CD14-positive monocyte (primary cell): Measurements from ENCODE around the gene BRMS1. TPM values are rescaled to one million over a fixed set of nuclear protein-coding genes. Genes with fewer than 3 reads are reported as not detected.
"Not testable (repeated sequence)": the region's sequence is repeated elsewhere in the genome, so short reads cannot be mapped to it uniquely, and the experiment has no call there.

ENCODE experiments used
- DNase-seq, 3 donors: peaks; one replicate each; pipeline ENCODE4 v3.0.0-alpha.2; 2011 to 2022
- H2AFZ ChIP-seq: 2 replicates; pipeline ENCODE4 v1.6.0; 2012; ENCODE audit warnings: mild to moderate bottlenecking, low read depth, low read length, inconsistent platforms; ENCODE audit not compliant: insufficient read depth, poor library complexity, severe bottlenecking
- H3K27ac ChIP-seq, 2 donors: 1 replicate in 1 of 2; 2 replicates in 1 of 2; pipeline ENCODE4 v1.5.1; 2012 to 2013; ENCODE audit warnings: low read length in 2 of 2, control low read depth in 1 of 2, inconsistent platforms in 1 of 2, low read depth in 1 of 2, mild to moderate bottlenecking in 1 of 2
- H3K27me3 ChIP-seq, 2 donors: one replicate each; pipeline versions ENCODE4 v1.6.0 to v1.6.1; 2011 to 2013; ENCODE audit warnings: low read length in 2 of 2; ENCODE audit not compliant: control insufficient read depth in 2 of 2, insufficient read depth in 2 of 2
- H3K36me3 ChIP-seq, 2 donors: replicated peaks in 1 of 2; 1 replicate in 1 of 2; 2 replicates in 1 of 2; pipeline versions ENCODE4 v1.5.1 to v1.6.1; 2012 to 2013; ENCODE audit warnings: low read length in 2 of 2, control low read depth in 1 of 2, inconsistent platforms in 1 of 2, mild to moderate bottlenecking in 1 of 2; ENCODE audit not compliant: insufficient read depth in 2 of 2, control insufficient read depth in 1 of 2
- H3K4me1 ChIP-seq, 2 donors: 1 replicate in 1 of 2; 2 replicates in 1 of 2; pipeline versions ENCODE4 v1.5.1 to v1.6.1; 2012 to 2013; ENCODE audit warnings: low read length in 2 of 2, control low read depth in 1 of 2, inconsistent platforms in 1 of 2, mild to moderate bottlenecking in 1 of 2, moderate library complexity in 1 of 2; ENCODE audit not compliant: insufficient read depth in 2 of 2, control insufficient read depth in 1 of 2
- H3K4me2 ChIP-seq: replicated peaks from 2 replicates; pipeline ENCODE3; 2012; ENCODE audit warnings: low read length, moderate library complexity, mild to moderate bottlenecking; ENCODE audit not compliant: poor library complexity, severe bottlenecking; ENCODE audit errors: extremely low read depth
- H3K4me3 ChIP-seq, 3 experiments: fragments of 200-600 bp in 1 of 3; sonication (generic) in 1 of 3; replicated peaks in 1 of 3; 1 replicate in 2 of 3; 2 replicates in 1 of 3; pipeline ENCODE4 v1.5.1; 2011 to 2013; ENCODE audit warnings: low read length in 3 of 3, mild to moderate bottlenecking in 3 of 3, control low read depth in 2 of 3, low read depth in 2 of 3, inconsistent platforms in 1 of 3, moderate library complexity in 1 of 3
- H3K79me2 ChIP-seq: 2 replicates; pipeline ENCODE4 v1.6.0; 2012; ENCODE audit warnings: mild to moderate bottlenecking, control low read depth, inconsistent platforms, low read length, moderate library complexity; ENCODE audit not compliant: insufficient read depth
- H3K9ac ChIP-seq: 2 replicates; pipeline ENCODE4 v1.6.0; 2017; ENCODE audit warnings: low read length, mild to moderate bottlenecking; ENCODE audit not compliant: insufficient read depth, poor library complexity, severe bottlenecking
- H3K9me3 ChIP-seq, 2 donors: replicated peaks in 1 of 2; 1 replicate in 1 of 2; 2 replicates in 1 of 2; pipeline versions ENCODE4 v1.5.1 to v1.6.1; 2012 to 2013; ENCODE audit warnings: low read length in 2 of 2, control low read depth in 1 of 2; ENCODE audit not compliant: control insufficient read depth in 1 of 2, insufficient read depth in 1 of 2
- H4K20me1 ChIP-seq: 2 replicates; pipeline ENCODE4 v1.6.0; 2012; ENCODE audit warnings: mild to moderate bottlenecking, low read length, control low read depth, moderate library complexity; ENCODE audit not compliant: insufficient read depth
- H3K27ac Mint-ChIP-seq, 7 donors: one replicate each; pipeline ENCODE4 v1.8.0; 2020; ENCODE audit warnings: mild to moderate bottlenecking in 7 of 7, mixed read lengths in 7 of 7, moderate library complexity in 6 of 7, inconsistent platforms in 2 of 7
- H3K27me3 Mint-ChIP-seq, 3 donors: one replicate each; pipeline ENCODE4 v1.8.0; 2021 to 2022; ENCODE audit warnings: low read depth in 3 of 3, mild to moderate bottlenecking in 3 of 3, mixed read lengths in 3 of 3, moderate library complexity in 3 of 3, inconsistent platforms in 1 of 3
- H3K36me3 Mint-ChIP-seq, 2 donors: one replicate each; pipeline ENCODE4 v1.8.0; 2020; ENCODE audit warnings: mixed read lengths in 2 of 2, inconsistent platforms in 1 of 2, mild to moderate bottlenecking in 1 of 2
- H3K4me1 Mint-ChIP-seq: one replicate; pipeline ENCODE4 v1.8.0; 2020; ENCODE audit warnings: mild to moderate bottlenecking, mixed read lengths
- H3K4me3 Mint-ChIP-seq, 2 donors: one replicate each; pipeline ENCODE4 v1.8.0; 2020; ENCODE audit warnings: mild to moderate bottlenecking in 2 of 2, mixed read lengths in 2 of 2, moderate library complexity in 1 of 2
- H3K9me3 Mint-ChIP-seq, 7 donors: one replicate each; pipeline ENCODE4 v1.8.0; 2020 to 2022; ENCODE audit warnings: mixed read lengths in 7 of 7, mild to moderate bottlenecking in 6 of 7, moderate library complexity in 6 of 7, inconsistent platforms in 2 of 7
- WGBS: methylation state at CpG from one replicate; pipeline ENCODE4 v1.1.5; 2013; ENCODE audit warnings: missing lambda C conversion rate; ENCODE audit not compliant: insufficient coverage; 5-methylcytosine and 5-hydroxymethylcytosine counted together
- intact Hi-C, 2 donors: fragments of 100-400 bp; cut with micrococcal nuclease; formaldehyde crosslinking; loops; one replicate each; pipeline versions ENCODE4 v1.15.0 to v1.15.1; 2023
- polyA plus RNA-seq, 3 donors: library from polyadenylated mRNA; depleted of rRNA in 1 of 3; unstranded in 2 of 3; stranded (reverse) in 1 of 3; fragments of 300-500 nt in 2 of 3; fragments of >200 nt in 1 of 3; fragmentation: Illumina TruSeq in 2 of 3; gene quantifications; 1 replicate in 2 of 3; 2 replicates in 1 of 3; pipeline ENCODE4 v1.2.3, GENCODE V29; 2012 to 2021
- TF ChIP-seq, protein P1 (sequence below): fragments of 200-600 bp; IDR thresholded peaks from one replicate; pipeline ENCODE4 v1.8.0; 2022; ENCODE audit warnings: antibody characterized with exemption, mild to moderate bottlenecking

BRMS1 gene
- polyA plus RNA-seq, 3 donors = 49.0 to 65.2 (median 62.0) TPM

DNA sequence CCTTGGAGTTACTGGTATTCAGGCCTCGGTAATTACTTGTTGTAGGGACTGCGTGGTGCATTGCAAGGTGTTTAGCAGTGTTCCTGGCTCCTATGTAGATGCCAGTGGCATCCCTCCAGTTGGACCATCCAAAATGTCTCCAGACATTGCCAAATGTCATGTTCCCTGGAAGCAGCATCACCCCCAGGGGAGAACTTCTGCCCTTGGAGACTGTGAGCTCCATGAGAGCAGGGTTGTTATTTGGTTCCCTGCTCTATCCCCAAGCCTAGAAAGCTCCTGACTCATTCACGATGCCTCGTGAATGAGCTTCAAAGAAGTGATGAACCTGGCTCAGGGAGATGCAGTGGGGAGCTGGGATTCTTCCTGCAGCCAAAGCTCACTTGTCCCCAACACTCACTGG, 23.3 kb downstream of the BRMS1 start:
- H3K4me1 Mint-ChIP-seq = peaks cover 27% of the 10 kb centered on the region
- H3K4me3 Mint-ChIP-seq = no peak overlapping the region
- H3K27me3 Mint-ChIP-seq = peaks cover 2 to 8% (median 6%) of the 10 kb centered on the region in 3 donors
- TF ChIP-seq, protein P1, sequence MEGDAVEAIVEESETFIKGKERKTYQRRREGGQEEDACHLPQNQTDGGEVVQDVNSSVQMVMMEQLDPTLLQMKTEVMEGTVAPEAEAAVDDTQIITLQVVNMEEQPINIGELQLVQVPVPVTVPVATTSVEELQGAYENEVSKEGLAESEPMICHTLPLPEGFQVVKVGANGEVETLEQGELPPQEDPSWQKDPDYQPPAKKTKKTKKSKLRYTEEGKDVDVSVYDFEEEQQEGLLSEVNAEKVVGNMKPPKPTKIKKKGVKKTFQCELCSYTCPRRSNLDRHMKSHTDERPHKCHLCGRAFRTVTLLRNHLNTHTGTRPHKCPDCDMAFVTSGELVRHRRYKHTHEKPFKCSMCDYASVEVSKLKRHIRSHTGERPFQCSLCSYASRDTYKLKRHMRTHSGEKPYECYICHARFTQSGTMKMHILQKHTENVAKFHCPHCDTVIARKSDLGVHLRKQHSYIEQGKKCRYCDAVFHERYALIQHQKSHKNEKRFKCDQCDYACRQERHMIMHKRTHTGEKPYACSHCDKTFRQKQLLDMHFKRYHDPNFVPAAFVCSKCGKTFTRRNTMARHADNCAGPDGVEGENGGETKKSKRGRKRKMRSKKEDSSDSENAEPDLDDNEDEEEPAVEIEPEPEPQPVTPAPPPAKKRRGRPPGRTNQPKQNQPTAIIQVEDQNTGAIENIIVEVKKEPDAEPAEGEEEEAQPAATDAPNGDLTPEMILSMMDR = no peak
- no peaks in the 10 kb centered on the region for H3K36me3 Mint-ChIP-seq
- Histone ChIP-seq H3K4me3 (no peak overlapping the region), H3K9me3 (no peaks in the 10 kb centered on the region), H3K4me1 (peaks cover 27 to 29% of the 10 kb centered on the region in 2 donors), H4K20me1 (no peaks in the 10 kb centered on the region), H3K36me3 (no peaks in the 10 kb centered on the region), H3K4me2 (no peak overlapping the region), H3K79me2 (no peaks in the 10 kb centered on the region), H3K27ac (no peak overlapping the region), H3K9ac (no peak overlapping the region), H3K27me3 (no peaks in the 10 kb centered on the region), H2AFZ (no peak overlapping the region)
- no peak overlapping the region for H3K27ac Mint-ChIP-seq
- 93% methylated on average over 3 of the region's 4 CpGs for WGBS
- peaks cover 0 to 9% (median 3%) of the 10 kb centered on the region in 7 donors for H3K9me3 Mint-ChIP-seq
- intact Hi-C loops = no loop called here
- no peak for DNase-seq

DNA sequence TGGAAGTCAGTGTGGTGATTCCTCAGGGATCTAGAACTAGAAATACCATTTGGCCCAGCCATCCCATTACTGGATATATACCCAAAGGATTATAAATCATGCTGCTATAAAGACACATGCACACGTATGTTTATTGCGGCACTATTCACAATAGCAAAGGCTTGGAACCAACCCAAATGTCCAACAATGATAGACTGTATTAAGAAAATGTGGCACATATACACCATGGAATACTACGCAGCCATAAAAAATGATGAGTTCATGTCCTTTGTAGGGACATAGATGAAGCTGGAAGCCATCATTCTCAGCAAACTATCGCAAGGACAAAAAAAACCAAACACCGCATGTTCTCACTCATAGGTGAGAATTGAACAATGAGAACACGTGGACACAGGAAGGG, 24.2 kb downstream of the BRMS1 start:
- H3K9me3 ChIP-seq, H4K20me1 ChIP-seq, H3K27ac ChIP-seq, H3K4me3 ChIP-seq, H3K36me3 ChIP-seq, H3K27me3 ChIP-seq, DNase-seq, H3K36me3 Mint-ChIP-seq, H3K9me3 Mint-ChIP-seq, H2AFZ ChIP-seq, H3K4me3 Mint-ChIP-seq, H3K9ac ChIP-seq, H3K79me2 ChIP-seq, H3K27ac Mint-ChIP-seq, intact Hi-C loops, H3K4me2 ChIP-seq: not testable (repeated sequence)
- H3K4me1 Mint-ChIP-seq = peaks cover 27% of the 10 kb centered on the region
- H3K4me1 ChIP-seq = peaks cover 30 to 33% of the 10 kb centered on the region in 2 donors
- peaks cover 0 to 11% (median 10%) of the 10 kb centered on the region in 3 donors for H3K27me3 Mint-ChIP-seq
- no CpG with 5 or more reads among the region's 6 CpGs for WGBS

DNA sequence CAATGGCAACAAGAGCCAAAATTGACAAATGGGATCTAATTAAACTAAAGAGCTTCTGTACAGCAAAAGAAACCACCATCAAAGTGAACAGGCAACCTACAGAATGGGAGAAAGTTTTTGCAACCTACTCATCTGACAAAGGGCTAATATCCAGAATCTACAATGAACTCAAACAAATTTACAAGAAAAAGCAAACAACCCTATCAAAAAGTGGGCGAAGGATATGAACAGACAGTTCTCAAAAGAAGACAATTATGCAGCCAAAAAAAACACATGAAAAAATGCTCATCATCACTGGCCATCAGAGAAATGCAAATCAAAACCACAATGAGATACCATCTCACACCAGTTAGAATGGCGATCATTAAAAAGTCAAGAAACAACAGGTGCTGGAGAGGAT, 24.6 kb downstream of the BRMS1 start:
- H3K79me2 ChIP-seq, H3K36me3 ChIP-seq, H3K27me3 ChIP-seq, DNase-seq, H4K20me1 ChIP-seq, H3K4me3 ChIP-seq, H3K27ac Mint-ChIP-seq, H3K4me3 Mint-ChIP-seq, H3K27ac ChIP-seq, intact Hi-C loops, H3K4me2 ChIP-seq, H3K36me3 Mint-ChIP-seq, H3K9me3 Mint-ChIP-seq, H3K9me3 ChIP-seq, H2AFZ ChIP-seq, H3K9ac ChIP-seq: not testable (repeated sequence)
- H3K4me1 Mint-ChIP-seq = peaks cover 29% of the 10 kb centered on the region
- H3K27me3 Mint-ChIP-seq = peaks cover 0 to 13% (median 11%) of the 10 kb centered on the region in 3 donors
- WGBS = no CpG with 5 or more reads among the region's 2 CpGs
- H3K4me1 ChIP-seq = peaks cover 30 to 33% of the 10 kb centered on the region in 2 donors
